ENCODE results near the gene SYNDIG1.

DNA sequence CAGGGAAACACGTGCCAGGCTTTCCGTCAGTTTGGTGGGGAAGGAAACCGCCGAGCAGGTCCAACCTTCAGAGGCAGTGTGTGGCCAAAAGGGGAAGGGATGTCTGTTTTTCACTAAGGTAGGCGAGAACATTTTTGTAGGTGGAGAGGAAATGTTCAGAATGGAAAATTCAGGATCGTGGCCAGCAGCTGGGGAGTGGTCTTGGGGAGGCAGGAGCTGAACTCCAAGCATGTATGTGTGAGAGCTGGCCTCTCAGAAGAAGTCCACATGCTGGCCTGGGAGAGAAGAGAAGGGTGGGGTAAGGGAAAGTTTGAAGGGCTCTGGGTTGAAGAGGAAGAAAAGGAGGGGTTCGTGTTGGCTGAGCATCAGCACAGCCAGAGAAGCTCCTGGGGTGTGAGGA lies 74.9 kb downstream of the SYNDIG1 start:
- TF ChIP-seq, protein P1, sequence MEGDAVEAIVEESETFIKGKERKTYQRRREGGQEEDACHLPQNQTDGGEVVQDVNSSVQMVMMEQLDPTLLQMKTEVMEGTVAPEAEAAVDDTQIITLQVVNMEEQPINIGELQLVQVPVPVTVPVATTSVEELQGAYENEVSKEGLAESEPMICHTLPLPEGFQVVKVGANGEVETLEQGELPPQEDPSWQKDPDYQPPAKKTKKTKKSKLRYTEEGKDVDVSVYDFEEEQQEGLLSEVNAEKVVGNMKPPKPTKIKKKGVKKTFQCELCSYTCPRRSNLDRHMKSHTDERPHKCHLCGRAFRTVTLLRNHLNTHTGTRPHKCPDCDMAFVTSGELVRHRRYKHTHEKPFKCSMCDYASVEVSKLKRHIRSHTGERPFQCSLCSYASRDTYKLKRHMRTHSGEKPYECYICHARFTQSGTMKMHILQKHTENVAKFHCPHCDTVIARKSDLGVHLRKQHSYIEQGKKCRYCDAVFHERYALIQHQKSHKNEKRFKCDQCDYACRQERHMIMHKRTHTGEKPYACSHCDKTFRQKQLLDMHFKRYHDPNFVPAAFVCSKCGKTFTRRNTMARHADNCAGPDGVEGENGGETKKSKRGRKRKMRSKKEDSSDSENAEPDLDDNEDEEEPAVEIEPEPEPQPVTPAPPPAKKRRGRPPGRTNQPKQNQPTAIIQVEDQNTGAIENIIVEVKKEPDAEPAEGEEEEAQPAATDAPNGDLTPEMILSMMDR (conservative IDR thresholded peaks at IDR 0.05; ENCODE audit: low read length): no peak
- no peak for TF ChIP-seq EZH2phosphoT487 (IDR thresholded peaks at IDR 0.05; ENCODE audit: borderline replicate concordance, low read depth, low read length)
